ENCODE measurements around the gene VEGFD.

Gene VEGFD

GRCh38 chrX:15299941-15300851 is 84.0 kb downstream of the VEGFD start:
- no peak for ATAC-seq

- no peak for ATAC-seq
These were observed 85.4 kb downstream of the VEGFD start for GRCh38 chrX:15298780-15299179.

DNA sequence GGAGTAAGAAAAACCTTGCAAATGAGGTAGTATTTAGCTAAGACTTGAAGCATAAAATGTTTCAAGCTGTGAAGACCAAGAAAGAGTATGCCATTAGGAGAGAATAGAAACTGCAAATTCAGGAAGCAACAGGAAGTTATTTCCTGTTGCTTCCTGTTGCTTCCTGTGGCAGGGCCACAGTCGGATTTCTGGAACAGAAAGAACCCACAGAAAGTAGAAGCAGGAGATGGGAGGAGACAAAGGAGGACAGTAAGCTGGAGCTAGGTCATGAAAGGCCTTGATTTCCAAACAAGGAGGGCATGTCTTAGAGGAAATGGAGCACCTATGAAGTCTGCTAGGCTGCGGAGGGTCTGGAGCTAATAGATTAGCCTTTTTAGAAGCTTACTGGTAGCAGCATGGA is 86.0 kb downstream of the VEGFD start:
- no peak for ATAC-seq

Data from activated CD4-positive, CD25-positive, alpha-beta regulatory T cell treated with anti-CD3 and anti-CD28 coated beads, Interleukin-2, amount 50 U/mL, for 24 hours (primary cell).